NCI-H1930 (cell line): ENCODE results near the gene CNTN4.

Source experiments
- DNase-seq, 2 experiments: peaks; one replicate each; lab custom pipeline; 2025; lab: John Stamatoyannopoulos, UW

The CNTN4 gene

GRCh38 chr3:2268779-2269178 lies 170.1 kb downstream of the CNTN4 start:
- DNase-seq: no peak

- no peak for DNase-seq
Measured at GRCh38 chr3:2274526-2274925, 175.9 kb downstream of the CNTN4 start.

- no peak for DNase-seq
Measured at GRCh38 chr3:2283818-2284217, 185.2 kb downstream of the CNTN4 start.

GRCh38 chr3:2300938-2301337 lies 202.3 kb downstream of the CNTN4 start:
- DNase-seq: no peak

GRCh38 chr3:2301361-2301760 lies 202.7 kb downstream of the CNTN4 start:
- DNase-seq: no peak

GRCh38 chr3:2303566-2303965 lies 204.9 kb downstream of the CNTN4 start:
- DNase-seq: no peak

GRCh38 chr3:2311022-2311421 lies 212.4 kb downstream of the CNTN4 start:
- no peak for DNase-seq

GRCh38 chr3:2317521-2317920 lies 218.9 kb downstream of the CNTN4 start:
- DNase-seq: no peak

GRCh38 chr3:2334921-2335320 lies 236.3 kb downstream of the CNTN4 start:
- peak; percentile 67 to 89 for DNase-seq

GRCh38 chr3:2343031-2343682 lies 244.5 kb downstream of the CNTN4 start:
- no peak for DNase-seq

- no peak for DNase-seq
Measured at GRCh38 chr3:2352134-2352762, 253.6 kb downstream of the CNTN4 start.

GRCh38 chr3:2354702-2355101 lies 256.0 kb downstream of the CNTN4 start:
- DNase-seq: no peak

GRCh38 chr3:2356298-2356950 lies 257.8 kb downstream of the CNTN4 start:
- DNase-seq: no peak

- no peak for DNase-seq
Measured at GRCh38 chr3:2360815-2361214, 262.1 kb downstream of the CNTN4 start.

- no peak for DNase-seq
Measured at GRCh38 chr3:2362122-2362521, 263.5 kb downstream of the CNTN4 start.

- no peak for DNase-seq
Measured at GRCh38 chr3:2363854-2364253, 265.2 kb downstream of the CNTN4 start.

GRCh38 chr3:2370317-2370716 lies 271.7 kb downstream of the CNTN4 start:
- DNase-seq: no peak

- DNase-seq: no peak
Measured at GRCh38 chr3:2372306-2372705, 273.6 kb downstream of the CNTN4 start.

- no peak for DNase-seq
Measured at GRCh38 chr3:2375376-2375775, 276.7 kb downstream of the CNTN4 start.

- DNase-seq: no peak
Measured at GRCh38 chr3:2377281-2377680, 278.6 kb downstream of the CNTN4 start.

GRCh38 chr3:2390926-2391532 lies 292.4 kb downstream of the CNTN4 start:
- no peak for DNase-seq

- DNase-seq: no peak
Measured at GRCh38 chr3:2391896-2392295, 293.2 kb downstream of the CNTN4 start.

- DNase-seq: no peak
Measured at GRCh38 chr3:2392981-2393380, 294.3 kb downstream of the CNTN4 start.
